ENCODE data around the gene SLC25A13. TPM values are rescaled to one million over a fixed set of nuclear protein-coding genes. Genes with fewer than 3 reads are reported as not detected.

The SLC25A13 gene
- total RNA-seq, 1 experiment from 2014 or later, result 77.1 TPM

DNA sequence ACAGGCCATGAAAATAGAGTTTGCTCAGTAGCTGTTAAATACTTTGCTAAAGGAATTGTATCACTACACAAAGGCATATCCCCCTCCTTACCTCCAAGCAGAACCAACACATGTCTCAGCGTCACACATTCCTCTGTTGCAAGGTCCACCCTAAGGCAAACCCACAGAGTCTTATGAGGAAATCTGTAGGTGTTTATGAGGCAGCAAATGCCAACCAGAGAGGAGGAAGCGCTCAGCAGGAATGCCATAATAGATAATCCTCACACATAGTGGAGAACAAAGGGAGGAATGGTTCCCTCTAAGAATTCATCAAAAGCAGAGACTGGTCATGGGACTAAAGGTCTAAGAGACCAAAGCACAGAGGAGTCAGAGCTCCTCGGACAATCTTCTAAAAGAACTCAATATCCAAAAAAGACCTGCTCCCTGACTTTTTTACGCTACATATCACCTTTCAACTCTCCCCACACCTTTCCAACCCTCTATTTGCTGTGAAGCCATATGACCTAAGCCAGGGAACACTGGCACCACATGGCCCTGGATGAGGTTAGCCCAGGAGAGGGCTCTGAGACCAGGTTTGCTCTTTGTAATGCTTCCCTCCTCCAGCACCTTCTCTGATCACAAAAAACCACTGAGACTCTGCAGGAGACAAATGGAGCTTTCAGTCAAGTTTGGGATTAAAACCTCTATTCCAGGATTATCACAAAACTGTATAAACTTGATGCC lies 7.3 kb downstream of the SLC25A13 start:
- peaks cover 8% of the 10 kb centered on the region; the same call in 1 of the 2 replicates for H3K4me1 ChIP-seq
- no peak overlapping the region for H3K4me3 ChIP-seq
- DNase-seq, result no peak
- H3K36me3 ChIP-seq, result peaks cover 13% of the 10 kb centered on the region
- H3K27ac ChIP-seq, result no peak overlapping the region
- no peaks in the 10 kb centered on the region for H3K27me3 ChIP-seq
- H3K9me3 ChIP-seq (replicated peaks), result no peaks in the 10 kb centered on the region; the same call in 1 of the 2 replicates

DNA sequence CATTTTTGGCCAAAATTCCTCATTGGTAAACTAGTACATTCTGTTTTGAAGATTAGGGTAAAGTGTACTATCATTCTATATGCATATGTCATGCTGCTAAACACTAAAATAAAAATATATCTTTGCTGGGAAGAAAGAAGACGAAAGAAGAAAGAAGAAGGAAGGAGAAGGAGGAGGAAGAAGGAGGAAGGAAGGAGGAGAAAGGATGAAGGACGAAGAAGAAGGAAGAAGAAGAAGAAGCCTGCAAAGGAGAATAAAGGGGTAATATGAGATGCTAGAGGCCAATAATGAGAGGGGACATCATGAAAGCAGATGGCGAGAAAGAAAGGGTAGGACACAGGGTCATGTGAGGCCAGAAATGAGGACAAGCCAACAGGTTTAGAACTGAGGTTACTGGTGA lies 8.0 kb downstream of the SLC25A13 start:
- H3K9me3 ChIP-seq (replicated peaks), result no peaks in the 10 kb centered on the region; the same call in 1 of the 2 replicates
- no peak overlapping the region for H3K4me3 ChIP-seq
- peaks cover 8% of the 10 kb centered on the region; the same call in 1 of the 2 replicates for H3K4me1 ChIP-seq
- H3K27me3 ChIP-seq, result no peaks in the 10 kb centered on the region
- peaks cover 13% of the 10 kb centered on the region for H3K36me3 ChIP-seq
- no peak for DNase-seq
- H3K27ac ChIP-seq, result no peak overlapping the region

DNA sequence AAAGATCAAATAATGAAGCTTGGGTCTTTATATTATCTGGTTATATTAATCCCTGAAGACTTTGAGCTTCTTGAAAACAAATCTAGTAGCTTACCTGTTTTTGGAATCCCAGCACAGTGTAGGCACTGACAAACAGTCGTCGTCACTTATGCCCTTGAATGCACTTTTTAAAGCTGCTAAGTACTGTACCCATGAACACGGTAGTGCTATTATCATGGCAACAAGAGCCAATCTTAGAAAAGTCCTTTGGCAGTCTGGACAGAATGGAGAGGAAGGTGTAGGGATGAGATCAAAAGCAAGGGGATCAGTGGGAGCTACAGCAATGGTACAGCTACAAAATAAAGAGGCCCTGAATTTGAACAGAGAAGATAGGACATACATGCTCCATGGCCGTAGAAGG lies 9.4 kb downstream of the SLC25A13 start:
- H3K4me3 ChIP-seq, result no peak overlapping the region
- no peak overlapping the region for H3K27ac ChIP-seq
- peaks cover 13% of the 10 kb centered on the region for H3K36me3 ChIP-seq
- DNase-seq, result no peak
- no peaks in the 10 kb centered on the region for H3K27me3 ChIP-seq
- no peaks in the 10 kb centered on the region; the same call in 1 of the 2 replicates for H3K9me3 ChIP-seq (replicated peaks)
- peaks cover 12% of the 10 kb centered on the region for H3K4me1 ChIP-seq

DNA sequence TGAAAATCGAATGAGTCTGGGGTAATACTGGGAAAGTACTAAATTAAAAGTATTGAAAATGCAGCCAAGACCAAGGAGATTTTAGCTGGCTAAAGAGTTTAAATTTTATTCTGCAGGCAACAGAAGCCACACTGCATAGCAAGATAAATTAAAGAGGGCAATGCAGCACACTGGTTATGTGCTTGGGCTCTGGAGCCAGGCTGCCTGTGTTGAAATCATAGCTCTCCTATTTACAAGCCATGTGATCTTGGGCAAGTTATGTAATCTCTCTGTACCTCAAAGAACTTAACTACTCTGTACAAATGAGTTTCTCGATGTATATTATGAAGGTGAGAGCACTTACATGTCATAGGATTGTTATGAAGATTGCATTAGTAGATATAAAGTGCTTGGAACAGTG lies 9.9 kb downstream of the SLC25A13 start:
- DNase-seq, result no peak
- Histone ChIP-seq H3K4me3 (no peak overlapping the region), H3K4me1 (peaks cover 12% of the 10 kb centered on the region), H3K9me3 (replicated peaks) (no peaks in the 10 kb centered on the region; the same call in 1 of the 2 replicates), H3K36me3 (peaks cover 13% of the 10 kb centered on the region), H3K27me3 (no peaks in the 10 kb centered on the region), H3K27ac (no peak overlapping the region)

DNA sequence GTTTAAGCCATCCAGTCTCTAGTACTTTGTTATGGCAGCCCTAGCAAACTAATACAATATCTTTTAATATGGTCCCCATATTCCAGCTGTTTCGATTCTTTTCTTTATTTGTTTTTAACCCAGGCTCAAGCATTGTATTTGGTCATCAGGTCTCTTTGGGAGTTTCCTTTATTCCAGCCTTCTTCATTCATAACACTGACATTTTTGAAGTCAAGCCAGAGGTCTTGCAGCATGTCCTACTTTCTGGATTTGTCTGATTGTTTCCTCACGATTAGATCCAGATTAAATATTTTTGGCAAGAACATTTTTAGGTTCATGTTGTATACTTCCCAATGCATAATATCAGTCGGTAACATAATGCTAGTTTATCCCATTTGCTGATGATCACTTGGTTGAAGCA lies 11.8 kb downstream of the SLC25A13 start:
- peaks cover 16% of the 10 kb centered on the region for H3K4me1 ChIP-seq
- no peak for DNase-seq
- H3K36me3 ChIP-seq, result peaks cover 13% of the 10 kb centered on the region; the same call in 1 of the 2 replicates

DNA sequence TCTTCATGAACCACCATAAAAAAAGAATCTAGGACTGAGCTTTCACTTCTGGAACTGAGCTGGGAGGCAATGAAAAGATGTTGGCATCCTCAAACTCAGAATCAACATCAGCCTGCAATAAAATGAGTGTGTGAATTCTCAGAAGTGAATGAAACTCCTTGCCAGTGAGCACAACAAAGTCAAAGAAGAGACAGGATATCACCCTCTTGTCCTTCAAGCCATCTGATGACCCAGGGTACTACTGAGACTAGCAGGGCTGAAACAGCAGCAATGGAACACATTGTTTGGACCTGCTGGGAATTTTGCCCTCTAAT lies 13.0 kb downstream of the SLC25A13 start:
- peaks cover 23% of the 10 kb centered on the region for H3K4me1 ChIP-seq
- H3K36me3 ChIP-seq, result peaks cover 8% of the 10 kb centered on the region; the same call in 1 of the 2 replicates
- no peak for DNase-seq
- no peak overlapping the region for H3K4me3 ChIP-seq
- no peaks in the 10 kb centered on the region; the same call in 1 of the 2 replicates for H3K9me3 ChIP-seq (replicated peaks)
- H3K27me3 ChIP-seq, result no peaks in the 10 kb centered on the region
- H3K27ac ChIP-seq, result no peak overlapping the region

More for the DNA sequence above, 11.8 kb downstream of the SLC25A13 start:
- Histone ChIP-seq H3K27me3 (no peaks in the 10 kb centered on the region), H3K4me3 (no peak overlapping the region), H3K9me3 (replicated peaks) (no peaks in the 10 kb centered on the region; the same call in 1 of the 2 replicates), H3K27ac (no peak overlapping the region)

DNA sequence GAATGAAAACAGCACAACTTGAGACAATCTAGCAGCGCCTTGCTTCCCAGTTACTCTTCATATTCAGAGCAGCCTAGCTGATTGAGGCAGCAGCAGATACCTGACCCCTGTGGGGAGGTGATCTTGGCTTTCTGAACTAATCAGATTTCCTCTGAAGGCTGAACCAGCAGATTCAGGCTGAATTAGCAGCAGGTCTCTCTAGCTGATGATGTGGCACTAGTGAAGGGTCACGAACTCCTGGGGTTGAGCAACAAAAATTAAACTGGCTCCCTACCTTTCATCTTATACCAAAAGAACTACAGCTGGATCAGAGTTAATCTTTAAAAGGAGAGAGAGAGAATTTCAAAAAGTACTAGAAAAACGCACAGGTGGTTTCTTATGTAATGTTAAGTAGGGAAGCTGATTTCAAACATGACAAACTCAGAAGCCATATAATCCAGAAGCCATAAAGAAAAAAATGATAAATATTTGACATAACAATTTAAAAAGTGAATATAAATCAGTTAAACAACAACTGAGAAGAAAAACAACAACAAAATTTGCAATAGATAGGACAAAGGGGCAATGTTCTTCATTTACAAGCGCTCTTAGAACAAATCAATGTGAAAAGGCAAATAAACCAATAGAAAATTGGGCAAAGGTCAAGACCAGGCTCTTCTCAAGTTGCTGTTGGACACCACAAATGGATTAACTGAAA lies 13.5 kb downstream of the SLC25A13 start:
- Histone ChIP-seq H3K4me3 (no peak overlapping the region), H3K27ac (no peak overlapping the region), H3K4me1 (peaks cover 28% of the 10 kb centered on the region), H3K9me3 (replicated peaks) (no peaks in the 10 kb centered on the region; the same call in 1 of the 2 replicates), H3K27me3 (no peaks in the 10 kb centered on the region), H3K36me3 (peaks cover 8% of the 10 kb centered on the region; the same call in 1 of the 2 replicates)
- no peak for DNase-seq

DNA sequence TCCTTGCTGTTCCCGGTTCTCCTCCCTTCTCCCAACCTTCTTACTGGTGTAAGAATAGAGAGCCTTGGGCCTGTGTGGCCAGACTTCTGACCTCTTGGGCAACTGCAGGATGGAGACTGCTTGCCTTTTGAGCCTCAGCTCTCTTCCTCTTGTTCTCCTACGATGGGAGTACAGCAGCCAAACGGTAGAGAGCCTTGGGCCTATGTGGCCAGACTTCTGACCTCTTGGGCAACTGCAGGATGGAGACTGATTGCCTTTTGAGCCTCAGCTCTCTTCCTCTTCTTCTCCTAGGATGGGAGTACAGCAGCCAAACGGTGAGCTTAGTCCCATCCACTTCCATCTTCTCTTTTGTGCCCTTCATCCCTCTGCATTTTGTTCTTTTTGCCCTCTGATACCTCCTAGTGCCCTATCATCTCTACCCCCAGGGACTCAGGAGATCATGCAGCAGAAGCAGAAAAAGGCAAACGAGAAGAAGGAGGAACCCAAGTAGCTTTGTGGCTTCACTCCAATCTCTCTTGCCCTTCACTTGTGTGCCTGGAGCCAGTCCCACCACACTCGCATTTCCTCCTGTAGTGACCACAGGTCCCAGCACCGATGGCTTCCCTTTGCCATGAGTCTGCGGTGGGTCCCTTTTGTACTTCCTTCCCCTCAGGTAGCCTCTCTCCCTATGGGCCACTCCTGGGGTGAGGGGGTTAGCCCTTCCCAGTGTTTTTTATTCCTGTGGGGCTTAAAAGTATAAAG lies 15.3 kb downstream of the SLC25A13 start:
- Histone ChIP-seq H3K9me3 (replicated peaks) (no peaks in the 10 kb centered on the region; the same call in 1 of the 2 replicates), H3K4me3 (no peak overlapping the region), H3K27ac (no peak overlapping the region), H3K4me1 (peaks cover 40% of the 10 kb centered on the region), H3K27me3 (no peaks in the 10 kb centered on the region), H3K36me3 (no peaks in the 10 kb centered on the region)
- no peak for DNase-seq

DNA sequence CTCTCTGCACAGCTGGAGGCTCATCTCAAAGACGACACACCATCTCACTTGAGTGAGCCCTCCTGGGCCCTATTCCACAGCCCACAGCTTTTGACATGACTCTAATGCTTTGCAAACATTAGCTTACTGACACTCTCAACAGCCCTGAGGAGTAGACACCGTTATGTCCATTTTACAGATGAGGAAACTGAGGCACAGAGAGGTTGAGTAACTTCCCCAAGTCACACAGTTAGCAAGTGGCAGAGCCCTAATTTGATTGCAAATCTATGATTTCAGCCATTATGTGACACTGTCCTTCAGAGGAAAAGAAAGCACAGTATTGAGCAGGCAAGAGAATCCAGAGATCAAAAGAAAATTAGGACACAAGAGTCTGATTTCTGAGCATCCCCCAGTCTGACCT lies 16.0 kb downstream of the SLC25A13 start:
- no peaks in the 10 kb centered on the region for H3K36me3 ChIP-seq
- H3K27ac ChIP-seq, result no peak overlapping the region
- H3K4me1 ChIP-seq, result peaks cover 45% of the 10 kb centered on the region
- DNase-seq, result no peak
- no peaks in the 10 kb centered on the region; the same call in 1 of the 2 replicates for H3K9me3 ChIP-seq (replicated peaks)
- no peaks in the 10 kb centered on the region for H3K27me3 ChIP-seq
- no peak overlapping the region for H3K4me3 ChIP-seq

DNA sequence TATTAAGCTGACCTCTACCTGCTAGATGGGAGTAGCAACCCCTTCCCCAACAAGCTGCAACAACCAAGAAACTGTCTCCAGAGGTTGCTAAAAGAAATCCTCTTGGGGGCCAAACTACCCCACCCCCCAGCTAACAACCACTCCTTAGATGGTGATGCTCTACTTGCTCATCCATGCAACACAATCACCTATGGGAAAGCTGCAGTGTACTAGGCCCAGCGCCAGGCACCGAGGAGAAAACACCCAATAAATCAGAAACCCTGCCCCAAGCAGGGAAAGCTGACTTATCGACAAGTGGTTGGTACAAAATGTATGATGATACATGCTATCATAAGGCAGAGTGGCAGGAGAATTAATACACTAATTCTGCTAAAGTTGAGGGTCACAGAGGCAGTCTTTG lies 17.3 kb downstream of the SLC25A13 start:
- Histone ChIP-seq H3K27me3 (no peaks in the 10 kb centered on the region), H3K4me1 (peaks cover 52% of the 10 kb centered on the region), H3K9me3 (replicated peaks) (no peaks in the 10 kb centered on the region), H3K36me3 (no peaks in the 10 kb centered on the region), H3K27ac (no peak overlapping the region), H3K4me3 (no peak overlapping the region)
- DNase-seq, result no peak

DNA sequence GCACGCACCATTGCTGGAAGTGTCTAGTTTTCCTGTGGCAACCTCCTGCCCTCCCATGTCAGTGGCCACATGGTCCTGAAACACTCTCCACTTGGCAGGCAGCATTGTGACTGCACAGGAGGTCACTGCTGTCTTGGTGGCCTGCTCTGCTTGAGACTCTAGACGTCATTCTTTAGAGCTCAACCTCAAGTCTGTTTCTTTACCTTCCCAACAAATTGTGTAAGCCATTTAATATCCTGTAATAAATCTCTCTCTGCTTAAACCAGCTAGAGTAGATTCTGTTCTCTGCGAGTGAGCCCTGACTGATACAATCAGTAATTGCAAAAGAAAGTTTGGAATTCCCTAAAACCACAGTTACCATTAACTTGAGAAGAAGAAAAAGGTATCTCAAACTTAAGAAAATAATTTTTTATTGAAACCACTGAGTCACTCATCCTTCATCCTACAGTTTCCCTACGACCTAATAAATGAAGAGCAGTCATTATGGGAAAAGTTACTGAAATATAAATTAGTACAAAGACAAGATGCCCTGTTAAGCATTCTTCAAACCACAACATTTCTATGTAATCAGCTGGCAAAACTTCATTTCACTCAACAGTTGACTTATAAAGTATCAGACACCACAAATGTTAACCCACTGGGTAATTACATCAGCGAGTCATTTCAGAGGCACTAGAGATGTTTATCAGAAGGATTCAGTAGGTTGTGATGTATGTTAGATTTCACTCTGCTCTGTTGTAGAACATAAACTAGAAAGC lies 18.0 kb downstream of the SLC25A13 start:
- H3K36me3 ChIP-seq, result no peaks in the 10 kb centered on the region
- H3K27me3 ChIP-seq, result no peaks in the 10 kb centered on the region
- peak overlapping the region; percentile 32 for H3K27ac ChIP-seq
- no peak overlapping the region for H3K4me3 ChIP-seq
- peaks cover 52% of the 10 kb centered on the region for H3K4me1 ChIP-seq
- peak; percentile 42 to 49 for DNase-seq
- H3K9me3 ChIP-seq (replicated peaks), result no peaks in the 10 kb centered on the region

DNA sequence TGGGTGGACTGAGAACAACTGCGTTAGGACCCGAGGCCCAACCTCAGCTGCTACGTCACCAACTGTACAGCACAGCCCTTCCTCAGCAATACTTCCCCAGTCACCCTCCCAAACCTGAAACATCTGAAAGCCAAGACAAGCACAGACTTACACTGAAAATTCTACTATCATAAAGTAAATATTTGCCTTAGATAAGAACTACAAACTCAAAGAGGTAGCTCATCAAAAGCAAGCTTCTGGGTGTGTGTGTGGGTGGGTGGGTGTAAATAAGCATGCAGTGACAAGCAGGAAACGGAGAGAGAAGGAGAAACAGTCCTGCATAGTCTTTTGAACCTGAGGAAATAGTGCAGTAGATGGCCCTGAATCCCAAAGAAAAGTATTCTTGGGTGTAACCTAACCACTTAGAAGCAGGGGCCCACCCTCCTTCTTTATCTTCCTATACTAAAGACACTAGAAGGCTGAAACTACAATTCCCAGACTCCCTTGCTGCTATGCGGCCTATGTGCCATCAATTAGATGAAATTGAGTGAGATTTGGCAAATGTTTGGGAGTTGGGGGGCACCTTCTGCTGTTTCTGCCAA lies 18.7 kb downstream of the SLC25A13 start:
- Histone ChIP-seq H3K27me3 (no peaks in the 10 kb centered on the region), H3K9me3 (replicated peaks) (no peaks in the 10 kb centered on the region), H3K27ac (peak overlapping the region; percentile 32), H3K36me3 (no peaks in the 10 kb centered on the region), H3K4me1 (peaks cover 49% of the 10 kb centered on the region), H3K4me3 (no peak overlapping the region)
- DNase-seq, result no peak

DNA sequence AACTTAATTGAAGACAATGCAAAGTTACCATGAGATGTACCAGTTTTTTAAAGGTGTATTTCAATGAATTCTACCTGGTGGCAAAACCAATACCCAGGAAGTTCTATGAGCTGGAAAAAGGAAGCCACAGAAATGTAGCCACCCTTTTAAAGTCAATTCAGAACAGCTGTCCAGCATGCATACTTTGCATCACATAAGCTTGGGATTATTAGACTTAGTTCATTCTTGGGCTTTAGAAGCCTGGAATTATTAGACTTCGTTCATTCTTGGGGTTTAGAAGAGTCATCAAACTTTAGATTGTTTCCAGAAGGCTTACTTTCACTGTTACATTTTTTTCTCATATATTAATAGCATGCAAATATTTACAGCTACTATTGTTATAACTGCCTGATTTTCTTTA lies 20.9 kb downstream of the SLC25A13 start:
- Histone ChIP-seq H3K9me3 (replicated peaks) (no peaks in the 10 kb centered on the region), H3K4me1 (peaks cover 49% of the 10 kb centered on the region), H3K27me3 (no peaks in the 10 kb centered on the region), H3K27ac (no peak overlapping the region), H3K4me3 (no peak overlapping the region), H3K36me3 (no peaks in the 10 kb centered on the region)
- DNase-seq, result peak; percentile 16 to 57

DNA sequence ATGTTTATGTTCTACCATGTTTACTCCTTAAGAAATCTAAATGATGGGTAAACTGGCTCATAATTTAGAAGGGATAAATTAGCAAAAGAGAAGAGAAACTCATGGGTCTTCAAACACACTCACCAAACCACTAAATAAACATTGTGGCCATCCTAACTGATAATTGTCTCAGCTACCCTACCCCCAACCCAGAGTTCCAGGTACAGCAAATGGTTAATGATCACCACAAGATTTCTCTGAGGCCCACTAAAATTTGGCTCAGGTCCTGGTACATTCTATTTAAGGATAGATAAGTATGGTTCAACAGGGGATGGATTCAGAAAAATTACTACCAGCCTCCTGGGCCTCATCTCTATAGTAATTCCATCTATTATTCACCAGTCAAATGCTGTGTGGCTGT lies 21.4 kb downstream of the SLC25A13 start:
- DNase-seq, result no peak
- Histone ChIP-seq H3K4me3 (no peak overlapping the region), H3K4me1 (peaks cover 46% of the 10 kb centered on the region), H3K27ac (no peak overlapping the region), H3K9me3 (replicated peaks) (no peaks in the 10 kb centered on the region; the same call in 1 of the 2 replicates), H3K27me3 (no peaks in the 10 kb centered on the region), H3K36me3 (peaks cover 5% of the 10 kb centered on the region)

All from SJCRH30 (cell line).